HepG2 (cell line): ENCODE results near the gene BABAM1.
A peak's percentile ranks its signal among the peaks of the same experiment; 100 is the strongest.

Source experiments
- BRCA1 ChIP-seq: sonication (generic); formaldehyde crosslinking; IDR thresholded peaks from 2 replicates; pipeline ENCODE4 v1.4.0; 2020; ENCODE audit warnings: missing genetic modification reagents
- IRF2 ChIP-seq: IDR thresholded peaks from 2 replicates; pipeline ENCODE4 v1.6.1; 2018; ENCODE audit warnings: missing genetic modification reagents, missing compliant biosample characterization
- PAX8 ChIP-seq: sonication (generic); formaldehyde crosslinking; IDR thresholded peaks from 2 replicates; pipeline ENCODE4 v1.8.0; 2022; ENCODE audit warnings: mild to moderate bottlenecking, missing genetic modification reagents, borderline replicate concordance
- PITX1 ChIP-seq: sonication (generic); formaldehyde crosslinking; IDR thresholded peaks from 2 replicates; pipeline ENCODE4 v1.5.1; 2020; ENCODE audit warnings: mild to moderate bottlenecking, missing genetic modification reagents
- RFX5 ChIP-seq: IDR thresholded peaks from 2 replicates; pipeline ENCODE4 v1.6.1; 2011; ENCODE audit warnings: low read depth, low read length, improper control_type of control experiment
- ZFX ChIP-seq: sonication (generic); formaldehyde crosslinking; IDR thresholded peaks from 2 replicates; pipeline ENCODE4 v1.4.0; 2020; ENCODE audit warnings: mild to moderate bottlenecking, low read depth, missing genetic modification reagents, moderate library complexity
- ZNF337 ChIP-seq: sonication (generic); formaldehyde crosslinking; IDR thresholded peaks from 2 replicates; pipeline ENCODE4 v1.5.1; 2020; ENCODE audit warnings: missing genetic modification reagents, low read depth, mild to moderate bottlenecking, borderline replicate concordance
- ZNF878 ChIP-seq: sonication (generic); formaldehyde crosslinking; IDR thresholded peaks from 2 replicates; pipeline ENCODE4 v1.8.1; 2023; ENCODE audit warnings: mild to moderate bottlenecking, missing genetic modification reagents, moderate library complexity
- TF ChIP-seq, protein P1 (sequence below): sonication (generic); IDR thresholded peaks from 2 replicates; pipeline ENCODE4 v1.6.1; 2016; ENCODE audit warnings: low read depth, borderline replicate concordance
- TF ChIP-seq, protein P2 (sequence below): sonication (generic); formaldehyde crosslinking; IDR thresholded peaks from 2 replicates; pipeline ENCODE4 v1.4.0; 2020; ENCODE audit warnings: missing genetic modification reagents

DNA sequence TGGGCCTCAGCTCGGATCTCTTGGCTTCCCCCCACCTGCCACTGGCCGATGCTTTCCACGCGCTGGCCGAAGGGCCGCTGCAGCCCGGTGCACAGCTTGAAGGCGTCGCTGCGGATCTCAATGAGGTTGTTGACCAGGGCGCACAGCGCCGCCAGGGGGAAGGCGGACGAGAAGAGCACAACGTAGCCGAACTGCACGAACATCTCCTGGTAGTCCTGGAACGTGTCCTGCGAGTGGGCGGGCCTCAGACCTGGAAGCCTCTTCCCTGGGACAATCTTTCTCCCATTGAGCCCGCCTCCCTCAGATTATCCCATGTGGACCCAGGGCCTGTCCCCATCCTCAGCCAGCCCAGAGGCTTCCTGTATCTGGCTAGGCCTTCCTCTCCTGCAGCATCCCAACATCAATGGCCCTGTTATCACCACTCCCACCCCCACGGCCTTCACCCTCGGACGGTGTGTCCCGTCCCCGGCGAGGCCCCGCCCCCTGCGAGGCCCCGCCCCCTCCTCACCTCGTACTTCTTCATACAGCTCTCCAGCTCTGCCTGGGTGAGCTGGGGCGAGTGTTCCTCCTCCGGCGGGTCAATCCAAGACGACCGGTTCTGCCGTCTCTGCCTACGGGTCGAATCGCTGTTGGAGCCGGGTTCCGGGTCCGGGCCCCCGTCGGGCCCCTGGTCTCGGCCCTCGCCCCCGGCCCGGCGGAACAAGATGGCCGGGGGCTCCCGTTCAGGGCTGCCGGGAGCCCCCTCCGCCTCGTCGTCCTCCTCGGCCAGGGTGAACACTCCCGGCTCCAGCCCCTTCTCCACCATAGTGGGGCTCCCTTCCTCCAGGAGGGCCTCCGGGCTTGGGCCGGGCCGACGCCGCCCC, 60.6 kb downstream of the BABAM1 start:
- TF ChIP-seq PITX1 (CRISPR knock-in tag) (no peak), ZNF878 (CRISPR knock-in tag) (no peak), RFX5 (no peak), PAX8 (CRISPR knock-in tag) (no peak), IRF2 (no peak), ZNF337 (CRISPR knock-in tag) (no peak), ZFX (peak; percentile 24; the same call in 1 of the 2 replicates), BRCA1 (CRISPR knock-in tag) (no peak)
- TF ChIP-seq, protein P1, sequence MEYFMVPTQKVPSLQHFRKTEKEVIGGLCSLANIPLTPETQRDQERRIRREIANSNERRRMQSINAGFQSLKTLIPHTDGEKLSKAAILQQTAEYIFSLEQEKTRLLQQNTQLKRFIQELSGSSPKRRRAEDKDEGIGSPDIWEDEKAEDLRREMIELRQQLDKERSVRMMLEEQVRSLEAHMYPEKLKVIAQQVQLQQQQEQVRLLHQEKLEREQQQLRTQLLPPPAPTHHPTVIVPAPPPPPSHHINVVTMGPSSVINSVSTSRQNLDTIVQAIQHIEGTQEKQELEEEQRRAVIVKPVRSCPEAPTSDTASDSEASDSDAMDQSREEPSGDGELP: no peak
- TF ChIP-seq, protein P2, sequence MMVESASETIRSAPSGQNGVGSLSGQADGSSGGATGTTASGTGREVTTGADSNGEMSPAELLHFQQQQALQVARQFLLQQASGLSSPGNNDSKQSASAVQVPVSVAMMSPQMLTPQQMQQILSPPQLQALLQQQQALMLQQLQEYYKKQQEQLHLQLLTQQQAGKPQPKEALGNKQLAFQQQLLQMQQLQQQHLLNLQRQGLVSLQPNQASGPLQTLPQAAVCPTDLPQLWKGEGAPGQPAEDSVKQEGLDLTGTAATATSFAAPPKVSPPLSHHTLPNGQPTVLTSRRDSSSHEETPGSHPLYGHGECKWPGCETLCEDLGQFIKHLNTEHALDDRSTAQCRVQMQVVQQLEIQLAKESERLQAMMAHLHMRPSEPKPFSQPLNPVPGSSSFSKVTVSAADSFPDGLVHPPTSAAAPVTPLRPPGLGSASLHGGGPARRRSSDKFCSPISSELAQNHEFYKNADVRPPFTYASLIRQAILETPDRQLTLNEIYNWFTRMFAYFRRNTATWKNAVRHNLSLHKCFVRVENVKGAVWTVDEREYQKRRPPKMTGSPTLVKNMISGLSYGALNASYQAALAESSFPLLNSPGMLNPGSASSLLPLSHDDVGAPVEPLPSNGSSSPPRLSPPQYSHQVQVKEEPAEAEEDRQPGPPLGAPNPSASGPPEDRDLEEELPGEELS (CRISPR knock-in tag): no peak
